Ecto neural progenitor cell (in vitro differentiated cells): ENCODE measurements around the gene SPAM1.
"Not testable (repeated sequence)": the region's sequence is repeated elsewhere in the genome, so short reads cannot be mapped to it uniquely, and the experiment has no call there.

Experiments
- DNase-seq: peaks from one replicate; pipeline ENCODE4 v3.0.0-alpha.2; 2018; ENCODE audit warnings: low spot score

The SPAM1 gene

DNA sequence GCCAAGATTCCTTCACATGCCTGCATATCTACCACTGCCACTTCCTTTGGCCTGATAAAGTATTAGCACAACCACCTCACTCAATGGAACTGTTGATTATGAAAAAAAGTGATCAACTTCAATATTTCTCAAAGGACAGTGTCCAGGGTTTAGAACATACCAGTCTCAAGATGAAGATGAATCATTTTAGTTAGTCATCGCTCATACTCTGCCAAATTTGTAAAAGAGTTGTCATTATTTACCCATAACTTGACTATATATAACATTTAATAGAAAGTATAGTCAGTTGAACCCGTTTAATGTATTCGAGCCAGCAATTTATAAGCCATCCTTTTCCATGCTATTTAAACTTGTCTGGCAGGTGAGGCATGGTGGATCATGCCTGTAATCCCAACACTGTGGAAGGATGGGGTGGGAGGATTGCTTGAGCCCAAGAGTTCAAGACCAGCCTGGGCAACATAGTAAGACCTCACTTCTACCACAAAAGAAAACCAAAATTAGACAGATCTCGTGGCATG, 33.2 kb downstream of the SPAM1 start:
- no peak for DNase-seq

DNA sequence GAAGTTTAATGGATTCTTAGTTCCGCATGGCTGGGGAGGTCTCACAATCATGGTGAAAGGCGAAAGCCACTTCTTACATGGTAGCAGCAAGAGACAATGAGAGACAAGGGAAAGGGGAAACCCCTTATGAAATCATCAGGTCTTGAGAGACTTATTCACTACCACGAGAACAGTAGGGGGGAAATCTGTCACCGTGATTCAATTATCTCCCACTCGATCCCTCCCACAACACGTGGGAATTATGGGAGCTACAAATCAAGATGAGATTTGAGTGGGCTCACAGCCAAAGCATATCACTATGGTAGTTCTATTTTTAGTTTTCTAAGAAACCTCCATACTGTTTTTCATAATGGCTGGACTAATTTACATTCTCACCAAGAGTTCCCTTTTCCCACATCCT, 36.7 kb downstream of the SPAM1 start:
- no peak for DNase-seq

DNA sequence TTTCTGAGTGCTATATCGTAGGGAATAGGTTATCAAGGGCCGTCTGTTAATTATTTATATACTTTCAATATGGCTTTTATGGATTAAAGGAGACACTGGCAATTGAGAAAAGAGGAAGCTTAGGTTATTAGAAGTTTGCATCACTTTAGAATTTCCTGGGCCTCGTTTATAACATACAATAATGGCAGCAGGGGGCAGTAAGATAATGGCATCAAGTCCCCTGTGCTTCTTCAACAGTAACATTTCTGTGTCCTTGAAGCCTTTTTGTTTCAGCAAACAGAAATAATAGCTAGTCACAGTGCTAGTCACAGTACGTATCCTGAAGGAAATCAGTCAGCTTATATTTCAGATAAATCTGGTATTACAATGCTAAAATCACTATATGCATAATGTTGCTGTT, 41.9 kb downstream of the SPAM1 start:
- DNase-seq, result no peak

DNA sequence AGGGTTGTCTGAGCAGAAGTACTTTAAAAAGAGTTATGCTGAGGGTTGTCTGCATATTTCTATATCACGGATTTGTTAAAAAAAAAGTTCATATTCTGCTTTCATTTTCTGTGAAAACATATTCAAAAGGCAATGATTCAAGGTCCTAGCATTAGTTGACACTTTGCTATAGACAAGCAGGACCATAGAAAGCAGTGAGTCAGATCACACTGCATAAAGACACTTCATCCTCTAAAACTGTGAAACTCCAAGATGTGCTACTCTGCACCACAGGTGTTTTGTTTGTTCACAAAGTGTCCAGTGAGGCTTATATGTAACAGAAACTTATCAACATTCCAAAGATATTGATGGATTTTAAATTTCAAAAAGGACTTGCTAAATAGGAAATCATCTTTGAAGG, 47.0 kb downstream of the SPAM1 start:
- no peak for DNase-seq

DNA sequence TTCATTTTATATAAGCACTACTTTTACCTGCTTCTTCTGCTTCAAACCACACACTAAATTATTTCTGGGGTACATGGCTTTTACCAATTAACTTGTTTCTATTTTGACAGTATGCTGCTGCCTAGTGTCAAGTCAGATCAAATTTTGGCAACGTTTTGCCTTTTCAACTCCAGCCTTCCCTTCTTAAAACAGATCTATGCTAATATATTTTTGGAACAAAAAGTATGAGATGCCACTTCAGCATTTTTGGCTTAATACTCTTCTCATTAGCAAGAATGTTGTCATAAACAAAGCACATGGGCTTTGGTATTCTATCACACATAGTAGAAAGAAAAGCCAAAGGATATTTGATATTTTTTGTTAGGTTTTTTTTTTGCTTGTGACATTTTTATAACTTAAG, 47.8 kb downstream of the SPAM1 start:
- no peak for DNase-seq

DNA sequence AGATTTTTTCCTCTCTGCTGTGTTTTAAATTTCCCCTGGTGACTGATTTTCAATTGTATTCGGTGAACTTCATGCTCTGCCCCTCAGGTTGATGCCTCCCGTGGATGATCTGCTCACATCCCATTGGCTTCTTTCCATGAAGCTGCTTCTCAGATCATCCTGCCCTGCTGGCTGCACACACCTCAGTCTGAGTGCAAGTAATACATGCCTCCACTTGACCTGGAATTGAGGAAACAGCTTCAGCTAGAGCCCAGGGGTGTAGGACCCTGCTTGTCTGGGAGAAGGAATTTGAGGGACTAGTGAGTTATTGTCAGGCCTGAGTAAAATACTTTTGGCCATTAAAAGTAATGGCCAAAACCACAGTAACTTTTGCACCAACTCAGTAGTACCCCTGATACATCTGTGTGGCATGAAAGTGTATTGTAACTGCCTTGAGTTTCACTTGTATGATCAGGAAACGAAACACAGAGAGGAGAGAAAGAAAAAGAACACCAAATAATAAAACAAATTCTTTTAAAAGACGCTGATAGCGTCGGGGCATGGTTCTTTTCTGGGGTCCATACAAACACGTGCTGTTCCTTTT, 49.4 kb downstream of the SPAM1 start:
- no peak for DNase-seq

DNA sequence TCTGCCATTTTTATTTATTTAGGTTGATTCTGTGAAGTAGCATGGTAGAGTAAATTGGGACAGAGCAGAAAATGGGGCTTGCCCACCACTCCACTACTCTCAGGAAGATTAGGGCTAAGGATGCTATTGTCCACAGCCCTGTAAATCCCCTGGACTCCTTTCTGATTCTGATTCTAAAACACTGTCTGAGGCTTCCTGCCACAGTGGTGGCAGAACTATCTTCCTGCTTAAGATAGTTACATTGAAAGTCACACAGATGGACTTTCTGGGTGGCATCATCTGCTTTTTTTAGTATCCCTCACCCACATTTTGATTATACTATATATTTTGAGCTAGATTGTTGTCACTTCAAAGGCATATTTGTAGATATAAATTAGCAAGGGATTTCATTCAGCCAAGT, 50.0 kb downstream of the SPAM1 start:
- DNase-seq, result no peak

DNA sequence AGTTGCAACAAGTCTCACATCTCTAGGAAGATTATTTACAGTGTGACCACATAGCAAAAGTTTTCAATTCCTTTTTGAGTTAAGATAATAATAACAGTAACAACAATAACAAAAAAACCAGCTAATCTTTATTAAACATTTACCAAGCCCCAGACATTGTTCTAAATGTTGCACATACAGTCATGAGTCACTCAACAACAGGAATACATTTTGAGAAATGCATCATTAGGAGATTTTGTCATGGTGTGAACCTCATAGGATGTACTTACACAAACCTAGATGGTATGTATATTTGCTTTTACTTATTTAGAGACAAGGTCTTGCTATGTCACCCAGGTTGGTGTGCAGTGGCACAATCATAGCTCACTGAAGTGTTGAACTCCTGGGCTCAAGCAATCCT, 52.0 kb downstream of the SPAM1 start:
- no peak for DNase-seq

DNA sequence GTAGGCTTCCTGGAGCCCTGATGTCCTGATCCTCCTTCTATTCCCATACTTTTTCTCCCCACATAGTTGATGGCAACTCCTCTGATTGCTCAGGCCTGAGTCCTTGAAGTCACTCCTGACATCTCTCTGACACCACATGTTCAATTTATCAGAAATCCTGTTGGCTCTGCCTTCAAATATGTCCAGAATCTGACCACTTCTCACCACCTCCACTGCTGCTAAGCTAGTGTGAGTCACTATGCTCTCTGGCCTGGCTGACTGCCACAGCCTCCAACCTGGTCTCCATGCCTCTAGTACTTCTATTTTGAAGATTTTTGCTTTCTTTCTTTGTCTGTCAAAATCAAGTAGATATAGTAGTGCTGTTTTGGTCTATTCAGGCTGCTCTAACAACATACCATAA, 54.8 kb downstream of the SPAM1 start:
- no peak for DNase-seq

DNA sequence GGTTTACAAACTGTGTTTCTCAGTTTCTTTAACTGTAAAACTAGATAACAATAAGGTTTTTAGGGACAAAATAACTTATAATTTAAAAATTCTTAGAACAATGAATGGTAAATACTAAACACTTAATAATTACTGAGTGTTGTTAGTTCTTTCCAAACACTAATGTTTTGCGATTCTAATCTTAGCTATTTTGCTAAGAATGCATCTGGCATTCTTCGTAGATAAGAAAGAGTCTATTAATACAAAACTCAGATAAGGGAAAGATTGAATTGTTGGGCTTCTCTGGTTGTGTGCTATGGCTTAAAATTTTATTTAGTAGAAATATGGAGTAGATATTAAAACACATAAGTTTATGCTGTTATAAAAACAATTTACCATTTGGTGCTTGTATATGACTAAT, 62.4 kb downstream of the SPAM1 start:
- DNase-seq, result no peak

DNA sequence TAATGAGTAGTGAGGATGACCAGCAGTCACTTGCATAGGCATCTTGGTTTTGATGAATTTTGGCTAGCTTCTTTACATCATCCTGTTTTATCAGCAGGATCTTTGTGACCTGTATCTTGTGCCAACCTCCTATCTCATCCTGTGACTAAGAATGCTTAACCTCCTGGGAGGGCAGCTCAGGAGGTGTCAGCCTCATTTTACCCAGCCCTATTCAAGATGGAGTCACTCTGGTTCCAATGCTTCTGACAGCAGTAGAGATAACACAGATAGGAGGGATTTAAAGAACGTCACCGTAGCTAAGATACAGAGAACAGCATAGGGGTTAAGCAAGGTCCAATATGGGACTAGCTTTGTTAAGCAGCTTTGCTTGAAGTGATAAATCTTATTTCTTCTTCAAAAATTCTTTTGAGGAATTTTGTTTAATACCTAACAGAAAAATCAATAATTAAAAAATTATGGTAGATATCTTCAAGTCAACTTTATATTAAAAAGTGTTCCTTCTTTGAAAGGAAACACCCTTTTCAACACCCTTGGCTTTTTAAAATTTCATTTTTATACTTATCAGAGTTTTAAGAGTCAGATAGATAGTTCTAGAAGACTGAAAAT, 68.0 kb downstream of the SPAM1 start:
- DNase-seq, result no peak

DNA sequence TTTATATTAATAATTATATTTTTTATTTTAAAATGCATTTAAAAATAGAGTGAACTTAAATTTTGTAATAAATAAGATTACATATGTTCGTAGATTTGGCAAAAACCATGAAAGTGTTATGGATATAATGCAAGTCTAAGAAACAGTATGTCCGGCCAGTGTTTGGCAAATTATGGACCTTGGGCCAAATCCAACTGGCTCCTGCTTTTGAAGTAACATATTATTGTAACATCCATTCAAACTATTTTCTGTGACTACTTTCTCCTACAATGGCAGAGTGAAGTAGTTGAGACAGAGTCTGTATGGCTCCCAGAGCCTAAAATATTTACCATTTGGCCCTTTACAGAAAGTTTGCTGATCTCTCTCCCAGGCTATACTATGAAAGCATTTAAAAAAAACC, 69.0 kb downstream of the SPAM1 start:
- DNase-seq, result no peak

DNA sequence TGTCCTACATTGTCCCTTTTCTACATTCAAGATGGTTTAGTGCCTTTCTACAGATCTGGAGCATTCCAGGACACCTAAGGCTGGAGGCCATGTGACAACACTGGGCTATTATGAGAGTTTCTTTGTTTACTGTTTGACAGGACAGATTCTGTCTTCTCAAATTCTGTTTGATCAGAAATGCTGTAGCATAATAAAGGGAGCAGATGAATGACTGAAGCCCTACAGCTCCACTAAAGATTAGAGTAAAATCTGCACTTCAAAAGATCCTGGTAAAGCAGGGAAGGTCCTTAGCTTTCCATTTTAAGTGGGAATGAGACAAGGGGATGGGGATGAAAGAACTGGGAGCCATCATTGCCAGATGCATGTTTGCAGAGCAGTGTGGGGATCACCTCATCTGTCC, 69.4 kb downstream of the SPAM1 start:
- DNase-seq, result no peak

DNA sequence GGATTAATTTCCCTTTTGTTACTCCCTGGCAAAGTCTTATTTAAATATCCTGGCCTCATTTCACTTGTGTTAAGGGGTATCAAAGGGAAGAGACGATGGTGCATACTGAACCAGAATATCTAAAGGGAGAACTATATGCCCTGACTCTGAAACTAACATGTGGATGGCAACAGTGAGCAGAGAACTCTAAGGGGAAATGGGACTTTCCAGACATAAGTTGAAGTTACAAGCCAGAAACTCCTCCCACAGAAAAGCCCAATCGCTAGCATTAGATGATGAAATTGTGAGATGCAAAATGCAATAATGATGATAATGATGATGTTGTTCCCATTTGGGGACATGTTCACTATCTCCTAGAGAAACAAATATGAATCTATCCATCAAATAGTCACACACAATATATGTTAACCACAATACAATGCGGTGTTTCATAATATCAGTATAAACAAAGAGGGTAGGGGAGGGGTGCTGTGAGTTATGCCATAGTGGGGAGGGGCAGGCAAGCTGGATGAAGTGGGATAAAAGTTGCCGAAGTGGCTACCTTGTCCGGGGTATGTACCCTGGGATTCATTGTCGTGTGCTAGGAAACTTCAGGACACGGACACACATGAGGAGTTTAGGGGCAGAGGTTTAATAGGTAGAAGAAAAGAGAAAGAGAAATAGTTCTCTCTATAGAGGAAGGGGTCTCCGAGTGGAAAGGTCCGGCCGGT, 70.7 kb downstream of the SPAM1 start:
- no peak for DNase-seq

DNA sequence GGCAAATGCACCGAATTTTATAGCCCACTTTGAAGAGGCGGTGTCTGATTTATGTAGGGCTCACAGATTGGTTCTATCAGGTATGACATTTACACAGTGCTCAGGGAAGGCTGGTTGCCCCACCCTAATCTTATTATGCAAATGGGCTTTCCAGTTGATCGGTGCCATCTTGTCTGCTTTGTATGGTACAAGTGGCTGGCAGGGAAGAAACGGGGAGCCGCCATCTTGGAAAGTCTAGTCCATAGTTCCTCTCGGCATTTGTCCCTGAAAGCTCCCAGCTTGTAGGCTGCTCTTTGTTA, 71.2 kb downstream of the SPAM1 start:
- DNase-seq, result no peak

DNA sequence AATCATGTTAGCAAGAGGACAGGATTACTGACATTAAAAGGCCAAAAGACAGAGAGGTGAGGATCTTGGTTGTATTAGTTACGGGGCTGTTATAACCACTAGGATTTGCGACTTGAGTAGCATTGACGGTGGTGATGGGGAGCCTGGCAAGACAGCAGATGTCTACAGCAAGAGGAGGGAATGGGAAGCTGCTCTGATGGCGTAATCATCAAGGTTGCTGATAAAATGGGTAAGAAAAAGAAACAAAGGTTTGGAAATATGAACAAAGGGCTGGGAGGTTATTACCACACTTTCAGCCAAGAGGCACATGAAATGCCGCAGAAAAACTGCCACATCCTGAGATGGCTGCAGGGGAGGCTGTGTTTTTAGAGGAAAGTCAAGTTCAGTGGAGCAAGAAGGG, 73.9 kb downstream of the SPAM1 start:
- DNase-seq, result no peak

DNA sequence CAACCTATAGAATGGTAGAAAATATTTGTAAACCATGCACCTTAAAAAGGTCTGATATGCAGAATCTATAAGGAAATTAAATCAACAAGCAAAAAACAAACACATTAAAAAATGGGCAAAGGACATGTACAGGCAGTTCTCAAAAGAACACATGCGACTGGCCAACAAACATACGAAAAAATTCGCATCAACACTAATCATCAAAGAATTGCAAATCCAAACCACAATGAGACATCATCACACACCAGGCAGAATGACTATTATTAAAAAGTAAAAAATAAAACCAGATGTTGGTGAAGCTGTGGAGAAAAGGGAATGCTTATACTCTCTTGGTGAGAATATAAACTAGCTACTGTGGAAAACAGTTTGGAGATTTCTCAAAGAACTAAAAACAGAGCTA, 74.7 kb downstream of the SPAM1 start:
- no peak for DNase-seq

DNA sequence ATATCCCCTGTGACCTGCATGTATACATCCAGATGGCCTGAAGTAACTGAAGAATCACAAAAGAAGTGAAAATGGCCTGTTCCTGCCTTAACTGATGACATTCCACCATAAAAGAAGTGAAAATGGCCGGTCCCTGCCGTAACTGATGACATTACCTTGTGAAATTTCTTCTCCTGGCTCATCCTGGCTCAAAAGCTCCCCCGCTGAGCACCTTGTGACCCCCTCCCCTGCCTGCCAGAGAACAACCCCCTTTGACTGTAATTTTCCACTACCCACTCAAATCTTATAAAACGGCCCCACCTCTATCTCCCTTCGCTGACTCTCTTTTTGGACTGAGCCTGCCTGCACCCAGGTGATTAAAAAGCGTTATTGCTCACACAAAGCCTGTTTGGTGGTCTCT, 83.3 kb downstream of the SPAM1 start:
- DNase-seq, result not testable (repeated sequence)

DNA sequence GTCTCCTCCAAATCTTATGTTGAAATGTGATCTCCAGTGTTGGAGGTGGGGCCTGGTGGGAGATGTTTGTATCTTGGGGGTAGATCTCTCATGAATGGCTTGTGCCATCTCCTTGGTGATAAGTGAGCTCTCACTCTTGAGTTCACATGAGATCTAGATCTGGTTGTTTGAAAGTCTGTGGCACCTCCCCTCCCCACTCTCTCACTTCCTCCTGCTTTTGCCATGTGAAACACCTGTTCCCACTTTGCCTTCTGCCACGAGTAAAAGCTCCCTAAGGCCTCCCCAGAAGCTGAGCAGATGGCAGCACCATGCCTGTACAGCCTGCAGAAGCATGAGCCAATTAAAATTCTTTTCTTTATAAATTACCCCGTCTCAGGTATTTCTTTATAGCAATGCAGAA, 84.3 kb downstream of the SPAM1 start:
- DNase-seq, result no peak
